GM13977 (cell line): ENCODE results near the gene SLAMF1.
"Not testable (repeated sequence)": the region's sequence is repeated elsewhere in the genome, so short reads cannot be mapped to it uniquely, and the experiment has no call there.

Source experiments
- DNase-seq: peaks from one replicate; pipeline ENCODE4 v3.0.0; 2012; ENCODE audit warnings: low spot score
- CTCF ChIP-seq: IDR thresholded peaks from 2 replicates; pipeline ENCODE4 v1.5.1; 2012; ENCODE audit warnings: mild to moderate bottlenecking, control low read depth; ENCODE audit not compliant: insufficient read depth; ENCODE audit errors: extremely low read depth, missing control alignments
- in situ Hi-C: fragments of 300-500 bp; cut with MboI; formaldehyde crosslinking; loops from one replicate; pipeline ENCODE4 v1.12.0; 2022; ENCODE audit warnings: low sequenced_read_pairs, low pct_unique_long_range_greater_than_20kb, mixed read lengths, inconsistent platforms; ENCODE audit not compliant: unreplicated experiment

SLAMF1 gene

GRCh38 chr1:160570840-160571239, 76.0 kb downstream of the SLAMF1 start:
- in situ Hi-C loops = no loop called here
- DNase-seq = no peak
- no peak for TF ChIP-seq CTCF

- no peak for TF ChIP-seq CTCF
- in situ Hi-C loops = no loop called here
- no peak for DNase-seq
These were observed 77.0 kb downstream of the SLAMF1 start for GRCh38 chr1:160569806-160570205.

GRCh38 chr1:160567858-160568682, 78.8 kb downstream of the SLAMF1 start:
- in situ Hi-C loops = no loop called here
- DNase-seq = no peak
- TF ChIP-seq CTCF = no peak

- in situ Hi-C loops = no loop called here
- no peak for DNase-seq
- no peak for TF ChIP-seq CTCF
These were observed 79.5 kb downstream of the SLAMF1 start for GRCh38 chr1:160567341-160567740.

- in situ Hi-C loops = no loop called here
- no peak for TF ChIP-seq CTCF
These were observed 81.3 kb downstream of the SLAMF1 start for GRCh38 chr1:160565564-160565963.

GRCh38 chr1:160563230-160563629, 83.6 kb downstream of the SLAMF1 start:
- in situ Hi-C loops, DNase-seq: not testable (repeated sequence)

More at GRCh38 chr1:160565564-160565963, 81.3 kb downstream of the SLAMF1 start:
- no peak for DNase-seq

- in situ Hi-C loops, DNase-seq: not testable (repeated sequence)
These were observed 84.1 kb downstream of the SLAMF1 start for GRCh38 chr1:160562745-160563144.
